HepG2 (cell line): ENCODE data around the gene LZTFL1. TPM values are rescaled to one million over a fixed set of nuclear protein-coding genes. Genes with fewer than 3 reads are reported as not detected.

ENCODE experiments used
- ATAC-seq: fragments of 200-7000 bp; cut with Tn5 transposase; 3 replicates; pipeline ENCODE4 v1.9.1; 2020; ENCODE audit warnings: mild to moderate bottlenecking, moderate library complexity
- BruUV-seq: library from RNA; stranded (reverse); fragments of 400-500 nt; replicated peaks from 2 replicates; lab custom pipeline; 2021; lab: Mats Ljungman, UMichigan
- CTCF ChIA-PET: fragments of 300-600 bp; formaldehyde crosslinking; extraction: SDS; loops from one replicate; lab custom pipeline; 2021; ENCODE audit warnings: low total read pairs, inconsistent platforms, low intra/inter-chr PET ratio; lab: Yijun Ruan, JAX
- POLR2A ChIA-PET: fragments of 350-600 bp; sonication (Branson Sonifier 250); formaldehyde crosslinking; loops from one replicate; lab custom pipeline; 2020; ENCODE audit warnings: antibody characterized with exemption, inconsistent platforms; lab: Yijun Ruan, JAX
- DNase-seq: peaks from one replicate; pipeline ENCODE4 v3.0.0-alpha.2; 2015; ENCODE audit warnings: low spot score
- FAIRE-seq: peaks from 3 replicates; lab custom pipeline; 2011; peaks lifted over from hg19 to GRCh38; lab: Jason Lieb, UNC
- H2AFZ ChIP-seq: one replicate; pipeline ENCODE4 v1.6.1; 2011; ENCODE audit warnings: low read length, inconsistent platforms
- H3K27ac ChIP-seq: fragments of 300-600 bp; 3 replicates; pipeline ENCODE4 v1.8.0; 2011; ENCODE audit warnings: mixed run types, mild to moderate bottlenecking, mixed read lengths, low read length, inconsistent platforms; ENCODE audit not compliant: insufficient read depth; ENCODE audit errors: extremely low read length
- H3K27me3 ChIP-seq, 2 experiments: fragments of 200-600 bp in 1 of 2; 2 replicates in 1 of 2; 3 replicates in 1 of 2; pipeline versions ENCODE4 v1.6.0 to v1.8.0; 2011; ENCODE audit warnings: low read length in 2 of 2, mild to moderate bottlenecking in 2 of 2, moderate library complexity in 2 of 2, inconsistent platforms in 1 of 2; ENCODE audit not compliant: insufficient read depth in 2 of 2, control insufficient read depth in 1 of 2
- H3K36me3 ChIP-seq, 2 experiments: fragments of 200-600 bp in 1 of 2; replicated peaks in 1 of 2; 2 replicates in 1 of 2; 3 replicates in 1 of 2; pipeline versions ENCODE4 v1.5.1 to v1.8.0; 2011; ENCODE audit warnings: low read length in 2 of 2, inconsistent platforms in 1 of 2; ENCODE audit not compliant: insufficient read depth in 2 of 2, control insufficient read depth in 1 of 2
- H3K4me1 ChIP-seq: 2 replicates; pipeline ENCODE4 v1.5.1; 2012; ENCODE audit warnings: low read length, inconsistent platforms; ENCODE audit not compliant: insufficient read depth
- H3K4me2 ChIP-seq: 2 replicates; pipeline ENCODE4 v1.6.0; 2011; ENCODE audit warnings: low read depth, low read length, inconsistent platforms
- H3K4me3 ChIP-seq, 3 experiments: fragments of 200-600 bp in 1 of 3; sonication (generic), shearing (Covaris generic) in 1 of 3; replicated peaks in 1 of 3; 2 replicates each; pipeline ENCODE4 v1.5.1; 2011 to 2016; ENCODE audit warnings: low read length in 3 of 3, inconsistent platforms in 2 of 3, low read depth in 2 of 3, mild to moderate bottlenecking in 2 of 3, control low read depth in 1 of 3, mixed read lengths in 1 of 3; ENCODE audit not compliant: insufficient read depth in 1 of 3
- H3K79me2 ChIP-seq: one replicate; pipeline ENCODE4 v1.6.1; 2011; ENCODE audit warnings: low read length, inconsistent platforms; ENCODE audit not compliant: insufficient read depth
- H3K9ac ChIP-seq: 2 replicates; pipeline ENCODE4 v1.6.0; 2011; ENCODE audit warnings: mild to moderate bottlenecking, low read depth, low read length, inconsistent platforms; ENCODE audit not compliant: insufficient read depth
- H3K9me3 ChIP-seq: 2 replicates; pipeline ENCODE4 v1.5.1; 2012; ENCODE audit warnings: mild to moderate bottlenecking, low read length
- H4K20me1 ChIP-seq: 2 replicates; pipeline ENCODE4 v1.6.0; 2011; ENCODE audit warnings: inconsistent platforms, mild to moderate bottlenecking, low read length, moderate library complexity; ENCODE audit not compliant: insufficient read depth
- FUBP1 ChIP-seq: sonication (generic); formaldehyde crosslinking; IDR thresholded peaks from 2 replicates; pipeline ENCODE4 v1.5.1; 2020; ENCODE audit warnings: missing genetic modification reagents, mild to moderate bottlenecking, borderline replicate concordance
- KLF15 ChIP-seq: sonication (generic); formaldehyde crosslinking; IDR thresholded peaks from 2 replicates; pipeline ENCODE4 v1.8.1; 2023; ENCODE audit warnings: borderline replicate concordance, mild to moderate bottlenecking, inconsistent platforms, missing genetic modification reagents, mixed read lengths
- RBFOX2 ChIP-seq: fragments of 200-400 bp; formaldehyde crosslinking; IDR thresholded peaks from 2 replicates; pipeline ENCODE4 v1.6.1; 2017; ENCODE audit warnings: low read depth, mild to moderate bottlenecking, low read length
- RFX1 ChIP-seq: fragments of 450-650 bp; IDR thresholded peaks from 2 replicates; pipeline ENCODE4 v1.6.1; 2017
- RXRB ChIP-seq: IDR thresholded peaks from 2 replicates; pipeline ENCODE4 v1.6.1; 2016; ENCODE audit warnings: borderline replicate concordance, missing genetic modification reagents, missing compliant biosample characterization
- ZFX ChIP-seq: sonication (generic); formaldehyde crosslinking; IDR thresholded peaks from 2 replicates; pipeline ENCODE4 v1.4.0; 2020; ENCODE audit warnings: mild to moderate bottlenecking, low read depth, missing genetic modification reagents, moderate library complexity
- ZNF44 ChIP-seq: sonication (generic); formaldehyde crosslinking; IDR thresholded peaks from 2 replicates; pipeline ENCODE4 v1.5.1; 2020; ENCODE audit warnings: mild to moderate bottlenecking, missing genetic modification reagents
- ZNF543 ChIP-seq: sonication (generic); formaldehyde crosslinking; IDR thresholded peaks from 2 replicates; pipeline ENCODE4 v1.4.0; 2020; ENCODE audit warnings: mild to moderate bottlenecking, missing genetic modification reagents
- ZNF75D ChIP-seq: sonication (generic); formaldehyde crosslinking; IDR thresholded peaks from 2 replicates; pipeline ENCODE4 v1.8.1; 2023; ENCODE audit warnings: missing genetic modification reagents, mild to moderate bottlenecking, borderline replicate concordance
- WGBS: methylation state at CpG from one replicate; pipeline ENCODE4 v1.1.6; 2017; ENCODE audit warnings: low lambda C conversion rate; 5-methylcytosine and 5-hydroxymethylcytosine counted together
- in situ Hi-C: cut with HindIII; loops from 2 replicates; pipeline ENCODE4 v1.10.0; 2017; ENCODE audit warnings: low pct_unique_long_range_greater_than_20kb; ENCODE audit not compliant: extremely low pct_ligation_motif_present
- intact Hi-C: fragments of 100-400 bp; cut with micrococcal nuclease; formaldehyde crosslinking; loops from one replicate; pipeline ENCODE4 v1.10.0; 2022; ENCODE audit not compliant: unreplicated experiment
- polyA plus RNA-seq, 8 experiments: library from polyadenylated mRNA; depleted of rRNA in 3 of 8; stranded (reverse) in 7 of 8; unstranded in 1 of 8; fragments of >200 nt; fragmentation: Illumina TruSeq in 4 of 8; extraction: Trizol in 4 of 8; gene quantifications; 2 replicates each; pipeline versions ENCODE4 v1.2.1 to v1.2.3, GENCODE V29; 2011 to 2016; ENCODE audit warnings: low read depth in 4 of 8, missing spikeins in 1 of 8, mixed read lengths in 1 of 8; ENCODE audit not compliant: insufficient read depth in 1 of 8
- total RNA-seq, 5 experiments: library from RNA; depleted of rRNA; stranded (reverse); fragments of >200 nt; fragmentation: Illumina TruSeq; extraction: Trizol; gene quantifications; 2 replicates each; pipeline ENCODE4 v1.2.3, GENCODE V29; 2016; ENCODE audit warnings: low read depth in 1 of 5
- TF ChIP-seq, protein P1 (sequence below): IDR thresholded peaks from 2 replicates; pipeline ENCODE4 v1.6.1; 2016; ENCODE audit warnings: missing biosample characterization, missing genetic modification reagents, low read depth

Gene LZTFL1
- total and polyA plus RNA-seq, 2 of the 13 experiments (the other 11 are each of a cell fraction or from before 2014, with no cell fraction given): 16.6 to 17.2 TPM

GRCh38 chr3:45790596-45790995, 51.3 kb downstream of the LZTFL1 start:
- no peak overlapping the region for H3K4me3 ChIP-seq
- no peak overlapping the region for H3K9ac ChIP-seq
- intact Hi-C loops (no loop called here), in situ Hi-C loops (no loop called here)
- H3K4me1 ChIP-seq: no peaks in the 10 kb centered on the region
- H3K9me3 ChIP-seq: no peaks in the 10 kb centered on the region
- no peak for TF ChIP-seq ZNF75D
- TF ChIP-seq, protein P1, sequence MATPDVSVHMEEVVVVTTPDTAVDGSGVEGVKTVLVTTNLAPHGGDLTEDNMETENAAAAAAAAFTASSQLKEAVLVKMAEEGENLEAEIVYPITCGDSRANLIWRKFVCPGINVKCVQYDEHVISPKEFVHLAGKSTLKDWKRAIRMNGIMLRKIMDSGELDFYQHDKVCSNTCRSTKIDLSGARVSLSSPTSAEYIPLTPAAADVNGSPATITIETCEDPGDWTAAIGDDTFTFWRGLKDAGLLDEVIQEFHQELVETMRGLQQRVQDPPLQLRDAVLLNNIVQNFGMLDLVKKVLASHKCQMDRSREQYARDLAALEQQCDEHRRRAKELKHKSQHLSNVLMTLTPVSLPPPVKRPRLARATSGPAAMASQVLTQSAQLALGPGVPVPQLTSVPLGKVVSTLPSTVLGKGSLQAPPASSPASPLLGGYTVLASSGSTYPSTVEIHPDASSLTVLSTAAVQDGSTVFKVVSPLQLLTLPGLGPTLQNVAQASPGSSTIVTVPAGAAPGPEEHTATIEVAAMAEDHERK: no peak
- no peak for TF ChIP-seq RFX1
- no peak for TF ChIP-seq RBFOX2
- no peak for TF ChIP-seq ZFX
- no peak for TF ChIP-seq KLF15 (CRISPR knock-in tag)
- TF ChIP-seq RXRB: no peak
- no peak for TF ChIP-seq FUBP1
- no peak for TF ChIP-seq ZNF44 (CRISPR knock-in tag)
- TF ChIP-seq ZNF543 (CRISPR knock-in tag): no peak
- no peak overlapping the region for H3K4me2 ChIP-seq
- no TSS peak for BruUV-seq
- H4K20me1 ChIP-seq: no peaks in the 10 kb centered on the region
- ChIA-PET POLR2A (no interaction called here), CTCF (no interaction called here)
- 0% methylated on average over 2 of the region's 2 CpGs for WGBS
- peaks cover 0 to 50% of the 10 kb centered on the region in 2 experiments; a peak in 3 of 5 replicates for H3K27me3 ChIP-seq
- H3K27ac ChIP-seq: no peak overlapping the region
- H3K79me2 ChIP-seq: no peaks in the 10 kb centered on the region
- ATAC-seq (no peak), FAIRE-seq (no peak), DNase-seq (no peak)
- H3K36me3 ChIP-seq: no peaks in the 10 kb centered on the region
- no peak overlapping the region for H2AFZ ChIP-seq
